Epidermal melanocyte (primary cell): ENCODE data around the gene PAMR1.
A peak's percentile ranks its signal among the peaks of the same experiment; 100 is the strongest.

Experiments used
- DNase-seq: peaks from one replicate; pipeline ENCODE4 v3.0.0; 2011; ENCODE audit warnings: low spot score; ENCODE audit not compliant: insufficient read length

PAMR1 gene

DNA sequence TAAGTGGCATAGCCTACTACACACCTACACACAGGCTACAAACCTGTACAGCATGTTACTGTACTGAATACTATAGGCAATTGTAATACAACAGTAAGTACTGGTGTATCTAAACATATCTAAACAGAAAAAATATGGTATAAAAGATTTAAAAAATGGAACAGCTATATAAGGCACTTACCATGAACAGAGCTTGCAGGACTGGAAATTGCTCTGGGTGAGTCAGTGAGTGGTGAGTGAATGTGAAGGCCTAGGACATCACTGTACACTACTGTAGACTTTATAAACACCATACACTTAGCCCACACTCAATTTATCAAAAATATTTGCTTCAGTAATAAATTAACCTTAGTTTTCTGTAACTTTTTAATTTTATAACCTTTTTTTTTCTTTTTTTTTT is 24.7 kb downstream of the PAMR1 start:
- DNase-seq = no peak

DNA sequence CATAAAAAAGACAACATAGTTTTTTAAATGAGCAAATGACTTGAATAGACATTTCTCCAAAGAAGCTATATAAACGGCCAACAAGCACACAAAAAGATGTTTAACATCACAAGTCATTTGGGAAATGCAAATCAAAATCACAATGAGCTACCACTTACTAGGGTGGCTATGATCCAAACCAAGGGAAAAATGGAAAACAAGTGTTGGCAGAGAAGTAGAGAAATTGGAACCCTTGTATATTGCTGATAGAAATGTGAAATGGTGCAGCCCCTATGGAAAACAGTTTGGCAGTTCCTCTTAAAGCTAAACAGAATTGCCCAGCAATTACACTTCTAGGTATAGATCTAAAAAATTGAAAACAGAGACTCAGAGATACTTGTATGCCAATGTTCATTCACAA is 29.0 kb downstream of the PAMR1 start:
- no peak for DNase-seq

DNA sequence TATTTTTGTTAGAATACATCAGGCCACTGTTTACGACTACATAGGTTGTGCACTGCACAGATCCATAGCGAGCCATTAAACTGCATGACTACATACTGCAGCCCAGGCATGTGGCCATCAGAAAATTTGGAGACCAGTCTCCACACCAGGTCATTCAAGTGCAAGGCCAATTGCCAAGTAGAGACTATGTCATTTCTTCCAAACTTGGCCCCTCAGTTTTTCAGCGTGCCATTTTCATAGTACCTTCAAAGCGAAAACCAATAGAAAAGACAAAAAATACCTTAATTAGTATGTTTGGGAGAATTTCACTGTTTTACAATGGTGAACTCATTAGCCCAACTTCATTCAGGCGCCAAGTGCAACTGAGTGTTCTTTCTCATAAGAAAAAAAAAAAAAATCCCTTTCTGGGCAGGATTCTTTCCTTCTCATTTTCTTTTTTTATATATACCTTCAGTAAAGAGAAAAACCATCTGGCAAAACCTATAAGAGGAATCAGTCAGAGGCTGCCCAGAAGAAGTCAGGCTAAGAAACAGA is 30.4 kb downstream of the PAMR1 start:
- DNase-seq = no peak

DNA sequence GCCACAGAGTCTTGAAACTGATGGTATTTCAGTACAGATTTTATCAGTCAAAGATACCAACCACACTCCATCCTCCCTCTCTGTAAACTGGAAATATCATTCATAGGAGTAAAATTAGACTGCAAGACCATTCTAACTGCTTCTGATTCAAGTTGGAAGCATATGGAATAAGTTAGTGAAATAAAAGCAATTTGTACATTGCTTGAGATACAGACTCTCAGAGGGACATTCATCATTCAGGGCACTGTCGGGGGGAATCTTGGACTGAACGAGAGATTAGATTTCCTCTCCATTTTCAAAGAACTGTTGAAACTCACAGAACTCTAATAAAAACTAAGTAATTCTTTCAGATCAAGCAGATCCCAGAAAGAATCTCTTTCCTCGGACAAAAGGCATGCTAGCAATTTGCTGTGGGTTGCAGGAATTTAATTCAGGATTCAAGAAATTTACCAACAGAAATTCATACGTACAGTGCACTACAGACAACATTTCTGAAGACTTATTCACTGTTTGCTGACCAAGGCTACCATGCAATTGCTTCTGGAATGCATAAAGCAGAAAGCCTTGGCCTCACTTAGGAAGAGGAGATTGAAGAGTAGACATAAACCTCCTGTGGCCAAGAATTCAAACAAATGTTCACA is 34.1 kb downstream of the PAMR1 start:
- DNase-seq = peak; percentile 67

DNA sequence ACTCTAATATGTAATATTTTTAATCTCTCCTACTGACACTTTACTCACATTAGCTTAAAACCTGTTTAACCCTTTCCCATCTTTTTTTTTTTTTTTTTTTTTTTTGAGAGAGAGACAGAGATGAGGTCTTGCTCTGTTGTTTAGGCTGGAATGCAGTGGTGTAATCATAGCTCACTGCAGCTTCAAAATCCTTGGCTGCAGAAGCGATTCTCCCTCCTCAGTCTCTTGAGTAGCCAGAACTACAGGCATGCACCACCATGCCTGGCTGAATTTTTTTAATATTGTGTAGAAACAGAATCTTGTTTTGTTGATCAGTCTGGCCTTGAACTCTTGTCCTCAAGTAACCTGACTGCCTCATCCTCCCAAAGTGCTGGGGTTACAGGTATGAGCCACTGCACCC is 37.3 kb downstream of the PAMR1 start:
- no peak for DNase-seq

DNA sequence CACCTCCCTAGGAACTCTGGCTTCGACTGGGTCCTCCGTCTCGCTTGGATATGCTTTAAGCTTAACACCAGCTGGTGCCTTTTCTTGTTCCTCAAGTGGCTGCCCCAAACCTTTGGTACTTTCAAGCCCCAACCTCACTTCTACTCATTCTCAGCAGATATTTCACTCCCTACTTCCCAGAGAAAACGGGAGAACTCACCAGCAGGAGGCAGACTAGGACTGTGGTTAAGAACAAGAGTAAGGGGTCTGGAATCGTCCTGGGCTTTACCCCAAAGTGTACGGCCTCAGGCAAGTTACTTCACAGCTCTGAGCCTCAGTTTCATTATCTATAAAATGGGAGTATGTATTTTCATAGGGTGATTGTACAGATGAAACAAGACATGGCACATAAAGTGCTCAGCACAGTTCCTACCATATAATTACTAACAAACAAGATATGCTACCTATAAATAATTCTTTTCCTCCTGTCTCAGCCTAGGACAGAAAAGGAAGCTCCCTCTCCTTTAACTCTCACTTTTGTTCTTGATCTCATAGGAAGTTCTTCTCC is 37.8 kb downstream of the PAMR1 start:
- DNase-seq = no peak

DNA sequence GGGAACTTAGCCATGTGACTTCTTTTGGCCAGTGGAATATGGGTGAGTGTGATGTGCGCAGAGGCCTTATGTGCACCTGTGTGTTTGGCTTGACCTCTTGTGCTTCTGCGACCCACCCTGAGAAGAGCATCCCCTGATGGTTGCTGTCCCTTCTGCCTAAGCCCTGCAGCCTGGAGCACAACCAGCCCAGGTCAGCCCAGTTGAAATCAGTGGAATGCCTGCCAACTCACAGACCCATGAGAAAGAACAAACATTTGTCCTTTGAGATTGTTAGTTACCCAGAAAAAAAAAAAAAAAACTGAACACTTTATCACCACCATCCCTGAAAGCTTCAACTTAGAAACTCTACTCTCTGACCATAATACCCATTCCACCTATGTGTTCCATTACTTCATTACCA is 38.5 kb downstream of the PAMR1 start:
- no peak for DNase-seq

DNA sequence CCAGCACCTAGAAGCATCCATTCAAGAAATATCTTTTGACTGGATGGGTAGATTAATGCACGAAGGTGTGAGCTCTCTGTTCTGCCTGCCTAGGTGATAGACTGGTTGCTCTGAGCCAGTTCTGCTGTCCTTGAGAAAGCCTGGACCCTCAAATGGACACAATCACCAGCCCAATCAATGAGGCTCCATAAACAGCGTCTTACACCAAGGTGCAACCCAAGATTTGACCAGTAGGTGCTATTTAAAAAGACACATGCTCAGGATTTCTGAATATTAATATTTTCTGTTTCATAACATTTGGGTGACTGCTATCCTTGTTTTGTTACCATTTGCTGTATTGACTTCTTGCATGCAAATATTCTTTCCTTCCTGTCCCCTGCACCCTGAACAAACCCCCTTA is 39.0 kb downstream of the PAMR1 start:
- no peak for DNase-seq

DNA sequence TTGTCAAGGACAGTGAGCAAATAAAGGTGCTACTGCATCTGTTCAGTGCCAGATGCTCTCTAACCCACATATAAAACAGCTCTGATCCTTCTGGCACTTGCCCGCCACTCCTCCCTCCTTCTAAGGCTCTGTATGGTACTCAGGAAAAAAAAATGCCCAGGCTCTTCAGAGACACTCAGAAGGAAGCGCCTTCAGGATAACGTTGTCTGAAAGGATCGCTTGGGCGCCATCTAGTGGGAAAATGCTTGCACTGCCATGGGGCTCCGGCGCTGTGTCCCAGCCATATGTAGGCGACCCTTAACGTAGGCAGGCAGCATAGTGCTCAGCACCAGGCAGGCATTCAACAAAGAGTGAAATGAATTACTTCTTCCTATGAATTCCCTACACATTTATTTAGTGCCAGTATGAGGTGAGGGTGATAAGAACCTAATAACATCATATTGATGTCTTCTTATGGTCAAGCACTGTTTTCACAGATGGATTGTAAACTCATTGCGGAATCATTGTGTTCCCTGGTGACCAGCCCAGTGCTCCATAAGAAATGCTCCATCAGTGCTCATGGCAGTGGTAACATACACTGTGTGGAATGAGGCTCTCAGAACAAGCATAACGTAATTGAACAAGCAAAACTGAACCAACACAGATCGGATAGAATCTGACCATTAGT is 39.6 kb downstream of the PAMR1 start:
- peak; percentile 55 for DNase-seq

DNA sequence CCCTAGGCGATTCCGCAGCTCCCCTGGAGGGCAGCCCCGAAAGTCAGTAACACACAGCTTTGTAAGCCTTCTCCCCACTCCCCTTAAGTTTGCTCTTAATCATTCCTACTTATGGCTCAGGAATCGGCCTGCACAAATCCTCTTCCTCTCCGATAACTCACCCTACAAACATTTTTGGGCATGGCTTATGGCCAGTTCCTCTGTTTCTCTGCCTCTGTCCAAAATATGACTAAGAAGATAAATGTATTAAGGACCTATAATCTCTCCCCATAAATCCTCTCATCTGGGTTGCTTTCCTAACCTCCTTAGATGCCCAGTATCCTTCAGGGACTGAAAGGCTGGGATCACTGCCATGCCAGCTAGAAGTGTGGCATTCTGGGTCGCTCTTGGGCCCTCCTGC is 41.0 kb downstream of the PAMR1 start:
- no peak for DNase-seq

DNA sequence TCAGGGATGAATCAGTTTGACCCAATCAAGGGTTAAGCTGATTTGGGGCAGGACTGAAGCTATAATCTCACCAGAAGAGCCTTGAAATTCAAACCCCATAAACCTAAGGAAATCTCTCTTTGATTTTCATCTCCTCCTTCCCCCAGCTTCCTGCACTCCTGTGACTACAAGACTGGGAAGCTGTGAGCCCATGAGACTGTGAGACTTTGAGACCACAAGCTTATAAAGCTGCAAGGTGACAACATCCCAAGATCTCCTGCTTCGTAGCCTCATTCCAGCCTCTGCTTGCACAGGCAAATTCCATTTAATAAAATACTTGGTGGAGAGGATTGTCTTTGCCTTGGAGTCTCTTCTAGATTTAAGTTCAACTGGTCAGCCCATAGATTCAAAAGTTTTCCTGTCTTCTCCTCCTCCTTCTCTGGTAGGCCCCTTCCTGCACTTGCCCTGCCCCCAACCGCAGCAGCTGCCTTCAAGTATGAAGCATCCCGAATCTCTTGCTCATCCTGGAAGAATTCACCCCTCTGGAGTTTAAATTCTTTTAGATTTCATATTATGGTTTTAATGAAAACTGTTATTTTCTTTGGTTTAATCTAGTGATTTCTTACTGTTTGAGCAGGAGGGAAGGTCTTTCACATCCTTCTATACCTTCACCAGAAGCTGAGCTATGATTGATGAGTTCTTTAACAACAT is 42.1 kb downstream of the PAMR1 start:
- no peak for DNase-seq

DNA sequence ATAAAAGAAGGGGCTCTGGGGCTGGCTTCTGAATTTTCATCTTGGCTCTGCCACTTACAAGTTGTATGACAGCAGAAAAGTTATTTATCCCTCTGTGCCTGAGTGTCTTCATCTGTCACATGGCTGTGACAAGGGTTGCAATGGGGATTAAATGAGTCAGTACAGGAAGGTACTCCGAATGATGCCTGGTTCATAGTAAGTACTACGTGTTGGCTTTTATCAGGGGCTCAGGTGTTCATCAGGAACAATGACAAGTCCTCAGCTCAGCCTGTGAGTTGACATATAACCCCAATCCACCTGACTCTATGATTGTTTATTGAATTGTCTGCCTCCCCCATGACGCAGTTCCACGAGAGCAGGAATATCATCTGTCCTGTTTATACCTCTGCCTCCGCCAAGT is 45.7 kb downstream of the PAMR1 start:
- DNase-seq = no peak

DNA sequence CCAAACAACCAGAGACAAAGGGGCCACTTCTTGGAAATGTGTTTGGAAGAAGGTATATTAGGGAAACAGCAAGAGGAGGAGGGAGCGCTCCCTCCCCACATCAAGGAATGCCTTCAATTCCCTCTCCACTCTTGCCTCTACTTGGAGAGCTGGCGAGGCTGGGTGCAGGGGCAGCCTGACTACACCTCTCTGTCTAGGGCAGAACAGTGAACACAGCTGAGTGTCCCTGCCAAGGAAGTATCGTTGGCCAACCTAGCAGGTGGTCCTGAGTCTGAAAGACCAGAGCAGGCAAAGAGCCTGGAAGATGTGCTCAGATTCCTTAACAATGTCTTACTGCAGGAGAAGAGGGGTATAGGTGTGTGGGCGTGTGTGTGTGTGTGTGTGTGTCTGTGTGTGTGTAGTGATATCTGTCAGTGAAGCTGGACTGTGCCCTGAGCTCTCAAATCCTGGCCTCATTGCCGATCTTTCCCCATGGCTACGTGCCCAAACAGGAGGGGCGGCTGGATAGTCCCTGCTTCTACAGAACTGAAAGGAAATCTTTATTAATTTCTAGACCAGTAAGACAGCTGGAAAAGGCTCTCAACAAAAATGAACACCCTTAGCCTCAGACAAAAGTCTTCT is 46.8 kb downstream of the PAMR1 start:
- DNase-seq = peak; percentile 37

DNA sequence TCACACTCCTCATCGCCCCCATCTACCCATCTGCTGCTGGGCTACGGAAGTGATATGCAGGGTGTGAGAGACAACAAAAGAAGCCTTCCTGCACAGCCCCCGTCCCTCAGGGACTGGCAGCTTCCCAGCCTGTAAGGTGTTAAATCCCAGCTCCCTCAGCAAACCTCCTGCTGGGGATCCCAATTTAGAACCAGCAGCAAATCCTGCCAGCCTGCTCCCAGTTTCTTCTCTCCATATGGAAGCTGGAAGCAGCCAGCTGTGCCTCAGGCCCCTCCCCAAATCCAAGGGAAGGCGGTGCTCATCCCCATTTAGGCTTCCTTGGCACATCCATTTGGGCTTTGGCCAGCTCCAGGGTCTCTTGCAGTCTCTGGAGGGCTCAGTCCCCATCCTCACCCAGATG is 47.5 kb downstream of the PAMR1 start:
- DNase-seq = no peak

DNA sequence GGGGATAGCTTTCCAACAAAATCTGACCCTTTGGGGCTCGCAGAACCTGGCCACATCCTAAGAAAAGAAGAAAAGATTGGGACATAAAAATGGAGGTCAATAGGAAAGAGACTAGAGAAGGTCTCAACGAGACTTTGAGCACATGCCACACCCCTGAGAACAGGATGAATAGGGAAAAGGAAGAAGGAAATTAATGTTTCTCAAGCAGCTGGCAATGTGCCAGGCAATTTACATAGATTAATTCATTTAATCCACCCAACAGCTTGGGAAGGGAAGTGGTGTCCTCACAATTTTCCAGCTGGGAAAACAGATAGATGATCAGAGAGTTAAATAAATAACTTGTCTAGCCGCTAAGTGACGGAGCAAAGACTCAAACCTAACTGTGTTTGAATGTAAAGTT is 50.7 kb downstream of the PAMR1 start:
- no peak for DNase-seq

DNA sequence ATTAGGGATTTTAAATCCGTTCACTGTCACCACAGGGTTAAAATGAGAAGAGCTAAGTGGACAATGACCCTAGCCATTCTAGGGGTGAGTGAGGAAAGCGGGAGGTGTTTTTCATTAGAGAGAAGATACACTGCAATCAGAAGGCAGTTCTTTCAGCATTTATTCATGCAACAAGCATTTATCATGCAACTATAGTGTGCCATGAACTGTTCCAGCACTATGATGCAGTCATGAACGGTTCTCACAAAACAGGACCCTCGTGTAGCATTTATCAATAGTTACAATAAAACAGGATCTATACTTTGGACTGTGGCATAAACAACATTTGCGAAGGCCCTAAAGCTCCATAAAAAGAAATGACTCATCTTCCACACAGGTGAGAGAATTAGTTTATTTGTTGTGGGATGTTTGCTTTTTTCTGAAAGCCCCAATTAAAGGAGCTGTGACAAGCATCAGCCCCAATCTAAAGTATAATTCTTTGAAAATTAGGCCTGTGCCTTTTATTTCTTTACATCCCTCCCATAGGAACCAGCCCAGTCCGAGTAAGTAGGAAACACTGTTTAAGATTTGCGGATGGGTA is 51.5 kb downstream of the PAMR1 start:
- DNase-seq = no peak

DNA sequence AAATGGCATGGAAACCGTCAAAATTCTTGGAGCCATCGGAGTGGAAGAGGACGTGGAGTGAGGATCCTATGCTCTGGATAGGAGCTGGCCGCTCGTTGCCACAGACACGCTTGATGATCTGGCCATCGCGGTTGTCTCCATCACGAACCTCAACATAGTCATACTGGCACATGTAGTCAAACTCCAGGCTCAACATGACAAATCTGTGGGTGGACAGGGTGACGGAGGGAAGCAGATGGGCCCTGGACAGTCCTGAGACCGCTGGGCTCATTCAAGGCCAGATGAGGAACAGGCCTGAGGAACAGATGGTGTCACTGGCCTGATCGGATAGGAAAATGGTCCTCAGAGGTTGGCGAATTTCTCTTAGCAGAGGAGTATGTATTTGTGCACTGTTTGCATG is 54.8 kb downstream of the PAMR1 start:
- no peak for DNase-seq

DNA sequence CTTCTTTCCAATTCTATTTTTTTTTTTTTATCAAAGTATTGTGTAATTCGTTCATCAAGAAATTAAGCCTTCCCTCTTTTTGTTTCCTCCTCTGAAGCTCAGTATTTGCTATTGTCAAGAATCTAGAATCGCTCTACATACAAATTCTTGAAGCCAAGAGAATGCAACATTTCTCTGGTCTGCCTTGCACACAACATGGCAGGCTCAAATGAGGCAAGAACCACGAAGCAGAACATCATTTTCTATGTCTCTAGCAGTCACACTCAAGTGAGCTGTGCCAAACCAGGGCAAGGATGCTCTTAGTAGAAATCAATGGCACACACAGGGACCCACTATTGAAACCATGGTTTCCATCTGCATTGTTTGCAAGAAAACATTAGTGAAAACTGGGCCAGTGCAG is 59.4 kb downstream of the PAMR1 start:
- no peak for DNase-seq

DNA sequence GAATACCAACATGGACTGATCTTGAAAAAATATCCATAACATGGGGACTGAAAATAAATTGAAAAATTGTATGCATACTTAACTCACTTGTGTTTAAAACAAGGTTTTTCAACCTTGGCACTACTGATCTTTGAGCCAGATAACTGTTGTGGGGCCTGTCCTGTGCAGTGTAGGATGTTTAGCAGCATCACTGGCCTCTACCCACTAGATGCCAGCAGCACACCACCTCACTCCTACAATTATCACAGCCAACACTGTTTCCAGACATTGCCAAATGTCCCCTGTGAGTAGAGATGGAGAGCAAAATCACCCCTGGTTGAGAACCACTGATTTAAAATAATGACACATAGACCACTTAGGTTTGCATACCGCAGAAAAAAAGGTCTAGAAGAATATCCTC is 61.1 kb downstream of the PAMR1 start:
- DNase-seq = no peak

DNA sequence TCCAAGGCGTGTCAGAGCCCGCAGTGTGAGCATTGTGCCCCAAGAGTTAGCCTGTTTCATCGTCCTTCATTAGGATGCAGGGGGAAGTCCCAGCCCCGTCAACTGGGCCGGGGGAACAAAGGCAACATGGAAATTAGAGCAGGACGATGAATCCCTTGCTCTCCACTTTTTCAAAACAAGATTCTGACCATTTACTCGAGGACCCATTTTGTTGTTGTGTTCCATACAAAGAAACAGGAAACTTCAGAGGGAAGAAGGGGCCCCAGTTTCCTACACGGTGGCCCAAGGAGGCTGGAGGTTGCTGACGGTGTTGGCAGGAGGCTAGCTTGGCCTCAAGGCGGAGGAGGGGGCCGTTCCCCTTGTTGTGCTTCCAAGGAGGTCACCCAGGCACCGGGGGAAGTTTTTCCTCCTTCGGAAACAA is 62.1 kb downstream of the PAMR1 start:
- no peak for DNase-seq

DNA sequence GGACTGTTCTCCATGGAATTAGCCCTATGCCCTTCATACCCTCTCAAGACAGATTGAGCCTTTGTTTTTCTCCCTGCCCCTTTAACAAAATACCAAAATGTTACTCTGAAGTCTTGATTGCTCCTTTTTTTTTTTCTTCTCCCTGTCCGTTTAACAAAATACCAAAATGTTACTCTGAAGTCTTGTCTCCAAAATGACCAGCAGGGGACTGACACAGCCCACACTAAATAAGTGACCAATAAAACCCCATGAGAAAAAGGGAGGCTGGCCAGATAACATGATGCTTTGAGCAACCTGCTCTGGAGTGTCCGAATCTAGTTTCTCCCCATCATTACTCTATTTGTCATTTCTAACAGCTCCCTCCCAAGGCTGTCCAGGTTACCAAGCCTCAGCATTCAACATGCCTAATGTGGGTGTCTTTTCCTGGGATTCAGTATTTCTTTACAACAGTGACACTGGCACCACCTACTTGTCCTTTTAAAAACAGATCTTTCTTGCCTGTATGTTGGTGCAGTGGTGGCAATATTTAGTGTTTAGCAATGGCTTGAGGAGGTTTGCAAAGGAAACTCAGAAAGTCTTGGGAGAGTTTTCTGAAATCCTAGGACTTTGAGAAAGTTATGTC is 63.4 kb downstream of the PAMR1 start:
- DNase-seq = no peak
